ENCODE data around the gene IL1RAPL2.
"Not testable (repeated sequence)": the region's sequence is repeated elsewhere in the genome, so short reads cannot be mapped to it uniquely, and the experiment has no call there.

The IL1RAPL2 gene

GRCh38 chrX:104565791-104566680, at the start of gene IL1RAPL2:
Gene IL1RAPL2, plus strand, starts transcription at chrX:104566199.
- no peak for DNase-seq

- no peak for DNase-seq
These were observed 43.6 kb upstream of the IL1RAPL2 start for GRCh38 chrX:104522386-104522785.

- DNase-seq: no peak
These were observed 42.1 kb upstream of the IL1RAPL2 start for GRCh38 chrX:104523858-104524257.

- no peak for DNase-seq
These were observed 26.9 kb upstream of the IL1RAPL2 start for GRCh38 chrX:104539081-104539480.

- not testable (repeated sequence) for DNase-seq
These were observed 23.6 kb upstream of the IL1RAPL2 start for GRCh38 chrX:104542447-104542846.

- no peak for DNase-seq
These were observed 1.7 kb upstream of the IL1RAPL2 start for GRCh38 chrX:104564335-104564734.

GRCh38 chrX:104564921-104565703, 887 bp upstream of the IL1RAPL2 start:
- DNase-seq: no peak

GRCh38 chrX:104566681-104567501, 892 bp downstream of the IL1RAPL2 start:
- no peak for DNase-seq

- DNase-seq: no peak
These were observed 1.5 kb downstream of the IL1RAPL2 start for GRCh38 chrX:104567506-104567905.

GRCh38 chrX:104568304-104568915, 2.4 kb downstream of the IL1RAPL2 start:
- no peak for DNase-seq

GRCh38 chrX:104618106-104618895, 52.3 kb downstream of the IL1RAPL2 start:
- no peak for DNase-seq

GRCh38 chrX:104621781-104622180, 55.8 kb downstream of the IL1RAPL2 start:
- DNase-seq: no peak

- no peak for DNase-seq
These were observed 75.2 kb downstream of the IL1RAPL2 start for GRCh38 chrX:104641176-104641575.

GRCh38 chrX:104647084-104647483, 81.1 kb downstream of the IL1RAPL2 start:
- no peak for DNase-seq

GRCh38 chrX:104659005-104659744, 93.2 kb downstream of the IL1RAPL2 start:
- DNase-seq: no peak

- DNase-seq: no peak
These were observed 94.1 kb downstream of the IL1RAPL2 start for GRCh38 chrX:104660092-104660491.

- DNase-seq: no peak
These were observed 96.7 kb downstream of the IL1RAPL2 start for GRCh38 chrX:104662694-104663093.

- DNase-seq: no peak
These were observed 99.7 kb downstream of the IL1RAPL2 start for GRCh38 chrX:104665691-104666090.

GRCh38 chrX:104668550-104668949, 102.6 kb downstream of the IL1RAPL2 start:
- no peak for DNase-seq

- no peak for DNase-seq
These were observed 103.1 kb downstream of the IL1RAPL2 start for GRCh38 chrX:104669063-104669462.

GRCh38 chrX:104670051-104670450, 104.1 kb downstream of the IL1RAPL2 start:
- DNase-seq: no peak
